HG03097 (cell line): Measurements from ENCODE around the gene CEACAM16.

Experiments used
- ATAC-seq: cut with Tn5 transposase; IDR thresholded peaks from one replicate; pipeline ENCODE4 v1.9.1; 2021; ENCODE audit not compliant: unreplicated experiment, low FRiP score

Gene CEACAM16

GRCh38 chr19:44723299-44723951 lies 24.5 kb downstream of the CEACAM16 start:
- ATAC-seq, result peak; percentile 23

GRCh38 chr19:44723952-44724319 lies 25.0 kb downstream of the CEACAM16 start:
- peak; percentile 46 for ATAC-seq

GRCh38 chr19:44725251-44725650 lies 26.3 kb downstream of the CEACAM16 start:
- ATAC-seq, result no peak

- no peak for ATAC-seq
These were observed 26.7 kb downstream of the CEACAM16 start for GRCh38 chr19:44725684-44726083.

- ATAC-seq, result no peak
These were observed 27.5 kb downstream of the CEACAM16 start for GRCh38 chr19:44726465-44726864.

- no peak for ATAC-seq
These were observed 29.2 kb downstream of the CEACAM16 start for GRCh38 chr19:44728178-44728577.

GRCh38 chr19:44729516-44730033 lies 30.6 kb downstream of the CEACAM16 start:
- ATAC-seq, result no peak

GRCh38 chr19:44731081-44731480 lies 32.1 kb downstream of the CEACAM16 start:
- ATAC-seq, result no peak

- ATAC-seq, result no peak
These were observed 32.7 kb downstream of the CEACAM16 start for GRCh38 chr19:44731622-44732021.

- ATAC-seq, result no peak
These were observed 33.5 kb downstream of the CEACAM16 start for GRCh38 chr19:44732235-44733014.

- ATAC-seq, result no peak
These were observed 35.4 kb downstream of the CEACAM16 start for GRCh38 chr19:44734357-44734756.

GRCh38 chr19:44735011-44735410 lies 36.1 kb downstream of the CEACAM16 start:
- ATAC-seq, result no peak

GRCh38 chr19:44737238-44738071 lies 38.5 kb downstream of the CEACAM16 start:
- no peak for ATAC-seq

- ATAC-seq, result no peak
These were observed 39.2 kb downstream of the CEACAM16 start for GRCh38 chr19:44738136-44738535.

- no peak for ATAC-seq
These were observed 39.9 kb downstream of the CEACAM16 start for GRCh38 chr19:44738603-44739558.

- ATAC-seq, result no peak
These were observed 41.4 kb downstream of the CEACAM16 start for GRCh38 chr19:44740351-44740824.

GRCh38 chr19:44741258-44741731 lies 42.3 kb downstream of the CEACAM16 start:
- no peak for ATAC-seq

- ATAC-seq, result no peak
These were observed 42.9 kb downstream of the CEACAM16 start for GRCh38 chr19:44741841-44742329.

GRCh38 chr19:44742330-44743061 lies 43.5 kb downstream of the CEACAM16 start:
- ATAC-seq, result no peak
